Liver (tissue), 9 donors: ENCODE results near the gene SKAP1. TPM values are rescaled to one million over a fixed set of nuclear protein-coding genes. Genes with fewer than 3 reads are reported as not detected.

ENCODE experiments used
- DNase-seq: peaks from one replicate; pipeline ENCODE4 v3.0.0-alpha.2; 2017; ENCODE audit warnings: low spot score
- H3K27ac ChIP-seq, 2 donors: one replicate each; pipeline ENCODE4 v1.7.0; 2013; ENCODE audit warnings: inconsistent platforms in 2 of 2, low read length in 2 of 2, control low read depth in 1 of 2, low read depth in 1 of 2, mild to moderate bottlenecking in 1 of 2
- H3K27me3 ChIP-seq, 4 donors: one replicate each; pipeline versions ENCODE4 v1.6.1 to v1.7.0; 2013; ENCODE audit warnings: low read length in 3 of 4, inconsistent platforms in 1 of 4, mild to moderate bottlenecking in 1 of 4, moderate library complexity in 1 of 4; ENCODE audit not compliant: control insufficient read depth in 4 of 4, insufficient read depth in 4 of 4
- H3K36me3 ChIP-seq, 4 donors: one replicate each; pipeline versions ENCODE4 v1.6.1 to v1.7.0; 2013; ENCODE audit warnings: low read length in 3 of 4, mild to moderate bottlenecking in 3 of 4, low read depth in 1 of 4, moderate library complexity in 1 of 4; ENCODE audit not compliant: control insufficient read depth in 4 of 4, insufficient read depth in 3 of 4
- H3K4me1 ChIP-seq, 4 donors: one replicate each; pipeline versions ENCODE4 v1.6.1 to v1.7.0; 2013; ENCODE audit warnings: low read length in 3 of 4, mild to moderate bottlenecking in 3 of 4, moderate library complexity in 1 of 4; ENCODE audit not compliant: control insufficient read depth in 4 of 4, insufficient read depth in 4 of 4
- H3K4me3 ChIP-seq, 3 donors: one replicate each; pipeline versions ENCODE4 v1.6.1 to v1.7.0; 2013; ENCODE audit warnings: low read length in 3 of 3, control low read depth in 1 of 3, low read depth in 1 of 3, mild to moderate bottlenecking in 1 of 3
- H3K9ac ChIP-seq, 2 donors: one replicate each; pipeline ENCODE4 v1.7.0; 2013; ENCODE audit warnings: low read length in 2 of 2, mild to moderate bottlenecking in 2 of 2, moderate library complexity in 2 of 2, control low read depth in 1 of 2, low read depth in 1 of 2
- H3K9me3 ChIP-seq, 4 donors: one replicate each; pipeline versions ENCODE4 v1.6.1 to v1.7.0; 2013; ENCODE audit warnings: low read length in 3 of 4; ENCODE audit not compliant: control insufficient read depth in 4 of 4
- CTCF ChIP-seq: fragments of 150-350 bp; IDR thresholded peaks from 2 replicates; pipeline ENCODE4 v1.5.1; 2017; ENCODE audit warnings: improper control_type of control experiment, low read depth, low read length; ENCODE audit not compliant: missing input control
- EGR1 ChIP-seq, 2 donors: IDR thresholded peaks; 2 replicates each; pipeline ENCODE4 v1.6.1; 2016 to 2018; ENCODE audit warnings: antibody characterized with exemption in 2 of 2, low read depth in 2 of 2
- FOXA2 ChIP-seq: IDR thresholded peaks from 2 replicates; pipeline ENCODE4 v1.6.1; 2016; ENCODE audit warnings: antibody characterized with exemption
- GABPA ChIP-seq, 2 donors: IDR thresholded peaks in 1 of 2; conservative IDR thresholded peaks in 1 of 2; 2 replicates each; pipeline ENCODE4 v1.6.1; 2016; ENCODE audit warnings: antibody characterized with exemption in 2 of 2, mild to moderate bottlenecking in 1 of 2, moderate library complexity in 1 of 2
- HNF4A ChIP-seq, 2 donors: conservative IDR thresholded peaks; 2 replicates each; pipeline ENCODE4 v1.6.1; 2016; ENCODE audit warnings: antibody characterized with exemption in 2 of 2, mild to moderate bottlenecking in 2 of 2
- JUND ChIP-seq, 2 donors: IDR thresholded peaks; 2 replicates each; pipeline ENCODE4 v1.6.1; 2016; ENCODE audit warnings: antibody characterized with exemption in 2 of 2
- MAX ChIP-seq: IDR thresholded peaks from 2 replicates; pipeline ENCODE4 v1.6.1; 2016; ENCODE audit warnings: antibody characterized with exemption
- NR2F2 ChIP-seq: IDR thresholded peaks from 2 replicates; pipeline ENCODE4 v1.6.1; 2016; ENCODE audit warnings: antibody characterized with exemption
- RAD21 ChIP-seq, 2 donors: IDR thresholded peaks; 2 replicates each; pipeline ENCODE4 v1.6.1; 2016; ENCODE audit warnings: antibody characterized with exemption in 2 of 2, mild to moderate bottlenecking in 2 of 2
- REST ChIP-seq: IDR thresholded peaks from 2 replicates; pipeline ENCODE4 v1.6.1; 2016; ENCODE audit warnings: antibody characterized with exemption, mild to moderate bottlenecking
- RXRA ChIP-seq, 2 donors: IDR thresholded peaks; 2 replicates each; pipeline ENCODE4 v1.6.1; 2017 to 2018; ENCODE audit warnings: antibody characterized with exemption in 2 of 2, mild to moderate bottlenecking in 1 of 2
- SP1 ChIP-seq: IDR thresholded peaks from 2 replicates; pipeline ENCODE4 v1.6.1; 2018; ENCODE audit warnings: antibody characterized with exemption, mild to moderate bottlenecking
- YY1 ChIP-seq: IDR thresholded peaks from 2 replicates; pipeline ENCODE4 v1.6.1; 2016; ENCODE audit warnings: antibody characterized with exemption, mild to moderate bottlenecking
- ZBTB33 ChIP-seq: IDR thresholded peaks from 2 replicates; pipeline ENCODE4 v1.6.1; 2016; ENCODE audit warnings: antibody characterized with exemption
- WGBS: extraction: QIAGEN DNeasy Blood & Tissue Kit; methylation state at CpG from one replicate; pipeline ENCODE4 v1.1.7; 2013; 5-methylcytosine and 5-hydroxymethylcytosine counted together
- polyA plus RNA-seq, 2 donors: library from polyadenylated mRNA; stranded (reverse) in 1 of 2; unstranded in 1 of 2; fragments of 200-250 nt in 1 of 2; fragments of >200 nt in 1 of 2; fragmentation: Nextera tagmentation in 1 of 2; extraction: Ambion mirVana in 1 of 2; gene quantifications; one replicate each; pipeline versions ENCODE4 v1.2.1 to v1.2.3, GENCODE V29; 2013 to 2015
- total RNA-seq, 2 donors: library from RNA; depleted of rRNA; stranded (reverse); fragments of >200 nt; gene quantifications; one replicate each; pipeline ENCODE4 v1.2.3, GENCODE V29; 2014
- donor health status: healthy.
- donor health status: healthy.
- donor health status: healthy.
- donor health status: healthy.
- donor health status: healthy.

The SKAP1 gene
- total and polyA plus RNA-seq, 4 donors: 2.5 to 20.8 (median 11.3) TPM

- 82% methylated on average over 9 of the region's 9 CpGs for WGBS
- H3K36me3 ChIP-seq: peaks cover 0 to 9% (median 9%) of the 10 kb centered on the region in 4 donors
- TF ChIP-seq RXRA (IDR thresholded peaks at IDR 0.05) (no peak), MAX (no peak), CTCF (no peak), REST (no peak), FOXA2 (no peak), NR2F2 (no peak), HNF4A (conservative IDR thresholded peaks at IDR 0.05) (no peak), SP1 (no peak), ZBTB33 (no peak), EGR1 (IDR thresholded peaks at IDR 0.05; ENCODE audit: low read depth in 2 of 2) (no peak), JUND (IDR thresholded peaks at IDR 0.05) (no peak)
- no peak overlapping the region for H3K4me3 ChIP-seq
- no peak overlapping the region for H3K27ac ChIP-seq
- no peaks in the 10 kb centered on the region for H3K4me1 ChIP-seq
- H3K9ac ChIP-seq: no peak overlapping the region
- DNase-seq: no peak
- H3K27me3 ChIP-seq: no peaks in the 10 kb centered on the region
- no peaks in the 10 kb centered on the region for H3K9me3 ChIP-seq
Observed at GRCh38 chr17:48127371-48128051, 302.5 kb downstream of the SKAP1 start.

GRCh38 chr17:48126532-48126850, 303.5 kb downstream of the SKAP1 start:
- H3K36me3 ChIP-seq: peaks cover 0 to 20% (median 17%) of the 10 kb centered on the region in 4 donors
- H3K9me3 ChIP-seq: no peaks in the 10 kb centered on the region
- H3K4me1 ChIP-seq: no peaks in the 10 kb centered on the region
- no peak for DNase-seq
- no peak overlapping the region for H3K27ac ChIP-seq
- 88% methylated on average over 7 of the region's 7 CpGs for WGBS
- no peaks in the 10 kb centered on the region for H3K27me3 ChIP-seq
- no peak overlapping the region for H3K9ac ChIP-seq
- H3K4me3 ChIP-seq: no peak overlapping the region
- TF ChIP-seq YY1 (no peak), GABPA (IDR thresholded peaks at IDR 0.05 in 1 of 2, conservative IDR thresholded peaks at IDR 0.05 in 1 of 2) (no peak), EGR1 (IDR thresholded peaks at IDR 0.05; ENCODE audit: low read depth in 2 of 2) (no peak), CTCF (no peak), REST (no peak), SP1 (no peak), RAD21 (IDR thresholded peaks at IDR 0.05) (no peak), MAX (no peak), RXRA (IDR thresholded peaks at IDR 0.05) (no peak), ZBTB33 (no peak)
